HG03342 (cell line): Measurements from ENCODE around the gene NADSYN1.

Experiments used
- ATAC-seq: cut with Tn5 transposase; IDR thresholded peaks from one replicate; pipeline ENCODE4 v1.9.1; 2021; ENCODE audit warnings: mild to moderate bottlenecking, moderate library complexity; ENCODE audit not compliant: unreplicated experiment

The NADSYN1 gene

GRCh38 chr11:71432761-71433647 is 20.0 kb upstream of the NADSYN1 start:
- no peak for ATAC-seq

GRCh38 chr11:71433648-71434450 is 19.2 kb upstream of the NADSYN1 start:
- no peak for ATAC-seq

- ATAC-seq: no peak
Observed at GRCh38 chr11:71434576-71435130, 18.4 kb upstream of the NADSYN1 start.

GRCh38 chr11:71435278-71435951 is 17.6 kb upstream of the NADSYN1 start:
- no peak for ATAC-seq

GRCh38 chr11:71436861-71437260 is 16.1 kb upstream of the NADSYN1 start:
- ATAC-seq: no peak

GRCh38 chr11:71437399-71437798 is 15.6 kb upstream of the NADSYN1 start:
- ATAC-seq: no peak

GRCh38 chr11:71437879-71438278 is 15.1 kb upstream of the NADSYN1 start:
- no peak for ATAC-seq

- no peak for ATAC-seq
Observed at GRCh38 chr11:71438650-71439049, 14.4 kb upstream of the NADSYN1 start.

GRCh38 chr11:71440021-71440755 is 12.8 kb upstream of the NADSYN1 start:
- ATAC-seq: no peak

- no peak for ATAC-seq
Observed at GRCh38 chr11:71441251-71441650, 11.8 kb upstream of the NADSYN1 start.

- no peak for ATAC-seq
Observed at GRCh38 chr11:71442123-71442522, 10.9 kb upstream of the NADSYN1 start.

GRCh38 chr11:71442880-71443279 is 10.1 kb upstream of the NADSYN1 start:
- no peak for ATAC-seq

GRCh38 chr11:71443736-71444445 is 9.1 kb upstream of the NADSYN1 start:
- ATAC-seq: no peak

- no peak for ATAC-seq
Observed at GRCh38 chr11:71444811-71445210, 8.2 kb upstream of the NADSYN1 start.

- ATAC-seq: no peak
Observed at GRCh38 chr11:71446150-71446549, 6.9 kb upstream of the NADSYN1 start.

- ATAC-seq: no peak
Observed at GRCh38 chr11:71446942-71447688, 5.9 kb upstream of the NADSYN1 start.

GRCh38 chr11:71447791-71448256 is 5.2 kb upstream of the NADSYN1 start:
- ATAC-seq: no peak

GRCh38 chr11:71448257-71449171 is 4.5 kb upstream of the NADSYN1 start, which contains the start of gene DHCR7:
Gene DHCR7 (minus strand): TSS chr11:71448393. CDS start chr11:71444952, 3,441 bp downstream.
- peak; percentile 81 for ATAC-seq
